Measurements from ENCODE around the gene PLK4.

DNA sequence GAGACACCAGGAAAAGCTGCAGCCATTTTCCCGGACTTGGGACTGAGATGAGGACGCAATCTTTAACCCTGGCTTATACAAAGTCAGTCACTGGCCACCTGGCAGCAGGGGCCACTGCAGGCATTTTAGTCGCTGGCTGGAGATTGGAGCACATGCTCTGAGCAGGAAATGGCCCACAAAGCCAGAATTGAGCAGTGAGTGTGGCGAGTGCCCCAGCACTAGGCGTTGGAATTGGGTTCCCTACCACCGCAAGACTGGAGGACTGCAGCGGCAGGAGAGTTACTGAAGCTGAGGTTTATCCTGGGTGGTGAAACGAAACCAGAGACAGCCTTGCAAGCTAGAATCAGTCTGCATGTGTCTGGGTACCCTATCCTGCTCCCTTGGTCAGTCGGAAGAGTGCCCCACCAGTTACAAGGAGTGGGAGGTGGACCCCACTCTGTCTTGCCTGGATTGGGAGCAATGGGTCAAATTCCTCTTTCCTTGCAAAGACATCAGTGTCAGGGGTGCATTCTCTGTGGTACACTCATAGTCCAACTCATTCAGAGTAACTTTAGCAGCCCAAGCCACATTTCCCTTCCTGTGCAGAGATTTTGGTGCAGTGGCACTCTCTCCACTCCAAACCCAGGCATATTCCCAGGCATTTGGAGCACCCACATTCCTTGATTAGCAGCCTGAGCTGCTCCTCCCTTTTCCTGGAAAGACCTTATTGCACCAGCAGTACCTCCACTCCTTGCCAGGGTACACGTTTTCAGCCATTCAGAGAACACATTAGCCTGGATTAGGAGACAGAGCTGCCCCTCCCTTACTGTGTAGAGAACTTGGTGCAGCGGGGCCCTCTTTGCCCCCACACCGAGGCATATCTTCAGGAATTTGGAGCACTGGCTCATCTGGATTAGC, 36.7 kb upstream of the PLK4 start:
- TF ChIP-seq, protein P1, sequence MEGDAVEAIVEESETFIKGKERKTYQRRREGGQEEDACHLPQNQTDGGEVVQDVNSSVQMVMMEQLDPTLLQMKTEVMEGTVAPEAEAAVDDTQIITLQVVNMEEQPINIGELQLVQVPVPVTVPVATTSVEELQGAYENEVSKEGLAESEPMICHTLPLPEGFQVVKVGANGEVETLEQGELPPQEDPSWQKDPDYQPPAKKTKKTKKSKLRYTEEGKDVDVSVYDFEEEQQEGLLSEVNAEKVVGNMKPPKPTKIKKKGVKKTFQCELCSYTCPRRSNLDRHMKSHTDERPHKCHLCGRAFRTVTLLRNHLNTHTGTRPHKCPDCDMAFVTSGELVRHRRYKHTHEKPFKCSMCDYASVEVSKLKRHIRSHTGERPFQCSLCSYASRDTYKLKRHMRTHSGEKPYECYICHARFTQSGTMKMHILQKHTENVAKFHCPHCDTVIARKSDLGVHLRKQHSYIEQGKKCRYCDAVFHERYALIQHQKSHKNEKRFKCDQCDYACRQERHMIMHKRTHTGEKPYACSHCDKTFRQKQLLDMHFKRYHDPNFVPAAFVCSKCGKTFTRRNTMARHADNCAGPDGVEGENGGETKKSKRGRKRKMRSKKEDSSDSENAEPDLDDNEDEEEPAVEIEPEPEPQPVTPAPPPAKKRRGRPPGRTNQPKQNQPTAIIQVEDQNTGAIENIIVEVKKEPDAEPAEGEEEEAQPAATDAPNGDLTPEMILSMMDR (IDR thresholded peaks at IDR 0.05; ENCODE audit: low read length) = no peak
- no peak for TF ChIP-seq EZH2 (optimal IDR thresholded peaks at IDR 0.05; ENCODE audit: low read depth, low read length)

All from MM.1S (cell line).